AG04450 (cell line): ENCODE data around the gene CRNN. TPM values are rescaled to one million over a fixed set of nuclear protein-coding genes. Genes with fewer than 3 reads are reported as not detected.

Experiments
- CTCF ChIA-PET: fragments of 300-600, 350-600 bp; formaldehyde crosslinking; extraction: SDS; loops from one replicate; lab custom pipeline; 2022; ENCODE audit warnings: antibody characterized with exemption, inconsistent platforms; lab: Charles Lee
- POLR2A ChIA-PET: fragments of 350-600 bp; formaldehyde crosslinking; extraction: SDS; loops from one replicate; lab custom pipeline; 2021; ENCODE audit warnings: antibody characterized with exemption, inconsistent platforms; lab: Yijun Ruan, JAX
- DNase-seq: peaks from one replicate; pipeline ENCODE4 v3.0.0-alpha.2; 2011; ENCODE audit warnings: low read depth, low spot score
- H3K27ac ChIP-seq: one replicate; pipeline ENCODE4 v1.5.1; 2012; ENCODE audit warnings: low read depth, low read length, control low read depth
- H3K27me3 ChIP-seq: one replicate; pipeline ENCODE4 v1.6.0; 2012; ENCODE audit warnings: low read length; ENCODE audit not compliant: control insufficient read depth, insufficient read depth
- H3K4me3 ChIP-seq: 2 replicates; pipeline ENCODE4 v1.5.1; 2011; ENCODE audit warnings: mild to moderate bottlenecking, low read depth, low read length, control low read depth
- H3K9me3 ChIP-seq: 2 replicates; pipeline ENCODE4 v1.5.1; 2012; ENCODE audit warnings: low read length; ENCODE audit not compliant: control insufficient read depth, insufficient read depth
- CTCF ChIP-seq: IDR thresholded peaks from 2 replicates; pipeline ENCODE4 v1.5.1; 2011; ENCODE audit warnings: low read depth, low read length, control low read depth, inconsistent platforms
- polyA plus RNA-seq: library from polyadenylated mRNA; depleted of rRNA; stranded (reverse); fragments of >200 nt; gene quantifications from 2 replicates; pipeline ENCODE4 v1.2.3, GENCODE V29; 2011

CRNN gene
- polyA plus RNA-seq, 1 experiment, result not detected

GRCh38 chr1:152459596-152460528 lies 45.8 kb upstream of the CRNN start:
- POLR2A ChIA-PET, result no interaction called here
- TF ChIP-seq CTCF, result peak; percentile 72
- DNase-seq, result no peak

GRCh38 chr1:152458384-152459185 lies 44.5 kb upstream of the CRNN start:
- peak; percentile 75 for TF ChIP-seq CTCF
- ChIA-PET CTCF (interaction anchor here (0.6 to 3.2 kb wide), 34 partner anchors 9 to 409 kb away, joined by 3 to 33 read pairs (median 4); partner anchors contain the start of genes CRNN and TCHHL1), POLR2A (no interaction called here)
- Histone ChIP-seq H3K9me3 (peaks cover 5% of the 10 kb centered on the region; the same call in 1 of the 2 replicates), H3K27ac (no peak overlapping the region), H3K4me3 (no peak overlapping the region), H3K27me3 (no peaks in the 10 kb centered on the region)
- DNase-seq, result peak; percentile 23

More at GRCh38 chr1:152459596-152460528, 45.8 kb upstream of the CRNN start:
- CTCF ChIA-PET, result interaction anchor here (0.5 to 3.2 kb wide), 22 partner anchors 8 to 409 kb away, joined by 3 to 33 read pairs (median 4); partner anchors contain the start of gene CRNN
- Histone ChIP-seq H3K9me3 (peaks cover 5% of the 10 kb centered on the region; the same call in 1 of the 2 replicates), H3K27me3 (no peaks in the 10 kb centered on the region), H3K4me3 (no peak overlapping the region; the same call in 1 of the 2 replicates), H3K27ac (no peak overlapping the region)

GRCh38 chr1:152457561-152457960 lies 43.5 kb upstream of the CRNN start:
- ChIA-PET CTCF (interaction anchor here (1.1 to 3.2 kb wide), 16 partner anchors 9 to 405 kb away, joined by 3 to 33 read pairs (median 9); partner anchors contain the start of gene TCHHL1), POLR2A (no interaction called here)
- H3K9me3 ChIP-seq, result peaks cover 2% of the 10 kb centered on the region; the same call in 1 of the 2 replicates
- H3K4me3 ChIP-seq, result no peak overlapping the region
- DNase-seq, result no peak
- TF ChIP-seq CTCF, result no peak
- H3K27ac ChIP-seq, result no peak overlapping the region
- H3K27me3 ChIP-seq, result no peaks in the 10 kb centered on the region

- no peaks in the 10 kb centered on the region for H3K9me3 ChIP-seq
- no peaks in the 10 kb centered on the region for H3K27me3 ChIP-seq
- no peak overlapping the region for H3K27ac ChIP-seq
- ChIA-PET CTCF (no interaction called here), POLR2A (no interaction called here)
- H3K4me3 ChIP-seq, result no peak overlapping the region
- DNase-seq, result no peak
- no peak for TF ChIP-seq CTCF
These were observed 43.0 kb upstream of the CRNN start for GRCh38 chr1:152457071-152457470.
